D721Med (cell line): ENCODE measurements around the gene JARID2.

Source experiments
- DNase-seq: peaks from one replicate; pipeline ENCODE4 v3.0.0; 2011; ENCODE audit warnings: low spot score; ENCODE audit not compliant: insufficient read length
- FAIRE-seq: peaks from 2 replicates; lab custom pipeline; 2011; peaks lifted over from hg19 to GRCh38; lab: Jason Lieb, UNC
- CTCF ChIP-seq: IDR thresholded peaks from 2 replicates; pipeline ENCODE4 v1.5.1; 2012; ENCODE audit warnings: mild to moderate bottlenecking, control low read depth; ENCODE audit not compliant: insufficient read depth; ENCODE audit errors: missing control alignments

Gene JARID2

DNA sequence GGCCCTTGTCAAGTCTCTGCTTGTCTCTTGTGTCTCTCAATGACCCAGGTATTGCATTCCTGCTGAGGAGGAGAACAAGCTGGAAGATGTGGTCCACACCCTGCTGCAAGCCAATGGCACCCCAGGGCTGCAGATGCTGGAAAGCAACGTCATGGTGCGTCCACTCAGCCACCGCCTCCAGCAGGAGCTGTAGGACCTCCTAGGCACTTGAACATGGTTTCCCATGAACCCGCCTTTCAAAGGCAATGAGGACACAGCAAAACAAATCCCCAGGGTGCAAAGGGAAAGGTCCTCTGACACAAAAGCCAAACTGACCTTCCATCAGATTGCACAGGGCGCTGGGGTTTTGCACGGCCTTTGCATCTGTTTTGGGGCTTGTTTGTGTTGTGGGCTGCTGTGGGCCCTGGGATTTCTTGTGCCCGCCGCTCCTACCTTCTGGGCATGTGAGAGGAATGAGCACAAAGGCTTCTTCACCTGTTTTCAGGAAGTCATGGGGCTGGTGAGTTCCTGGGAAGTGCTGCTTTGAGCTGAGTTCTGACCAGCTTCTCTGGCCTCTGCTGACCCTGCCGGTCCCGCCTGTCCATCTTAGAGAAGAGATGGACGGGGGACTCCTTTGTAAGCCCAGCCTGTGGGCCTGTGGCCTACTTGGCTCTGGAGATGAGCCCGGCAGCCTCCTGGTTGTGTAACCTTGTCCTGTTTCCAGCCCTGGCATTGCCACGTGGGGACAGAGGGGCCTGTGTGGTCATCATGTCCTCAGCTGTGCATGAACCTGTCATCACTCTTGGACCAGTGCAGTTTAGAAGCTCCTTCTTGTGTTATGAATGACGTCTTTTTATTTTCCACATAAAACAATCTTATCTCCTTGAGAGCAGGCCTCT is 265.6 kb downstream of the JARID2 start:
- no peak for TF ChIP-seq CTCF
- no peak for FAIRE-seq
- DNase-seq: no peak

- no peak for DNase-seq
- no peak for FAIRE-seq
- no peak for TF ChIP-seq CTCF
Observed at GRCh38 chr6:15512126-15512525, 266.3 kb downstream of the JARID2 start.

GRCh38 chr6:15512721-15513120 is 266.9 kb downstream of the JARID2 start:
- no peak for FAIRE-seq
- DNase-seq: no peak
- TF ChIP-seq CTCF: no peak

GRCh38 chr6:15513131-15513771 is 267.4 kb downstream of the JARID2 start:
- no peak for DNase-seq
- no peak for FAIRE-seq
- TF ChIP-seq CTCF: no peak

DNA sequence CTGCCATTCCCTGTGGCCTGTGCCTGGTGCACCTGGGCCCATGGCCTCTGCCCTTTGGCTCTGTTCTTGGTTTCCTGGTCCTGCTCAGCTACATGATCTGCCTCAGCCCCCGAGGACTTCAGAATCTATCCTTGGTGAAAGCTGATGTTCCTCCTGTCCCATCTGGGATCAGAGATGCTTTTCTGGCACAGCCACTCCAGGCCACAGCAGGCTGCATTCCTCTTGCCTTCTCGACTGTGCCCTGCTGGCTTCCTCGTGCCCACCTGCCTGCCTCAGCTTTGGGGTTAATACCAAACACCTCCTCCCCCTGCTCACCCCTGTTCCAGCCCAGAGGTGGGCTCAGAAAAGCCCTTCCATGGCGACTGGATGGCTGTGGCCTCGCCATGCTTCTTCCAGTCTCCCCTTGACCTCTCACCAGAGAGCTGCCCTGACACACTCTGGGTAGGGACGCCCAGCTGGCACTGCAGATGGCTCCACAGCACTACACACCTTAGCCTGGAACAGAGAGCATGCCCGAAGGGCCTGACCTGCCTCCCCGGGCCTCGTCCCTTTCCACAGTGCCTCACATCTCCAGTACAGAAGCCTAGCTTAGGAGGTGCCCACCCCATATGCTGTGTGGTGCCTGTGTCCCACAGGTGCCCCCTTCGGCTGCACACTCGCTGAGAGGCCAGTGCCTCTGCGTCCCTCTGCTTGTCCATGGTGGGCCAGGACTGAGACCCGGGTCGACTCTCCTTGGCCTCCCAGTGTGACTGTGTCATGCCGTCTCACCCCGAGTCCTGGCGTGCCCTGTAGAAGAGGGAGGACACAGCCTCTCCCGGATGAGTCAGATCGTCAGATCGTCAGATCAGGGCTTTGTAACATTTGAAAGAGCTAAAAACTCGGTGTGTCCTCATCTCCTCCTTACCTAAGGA is 268.2 kb downstream of the JARID2 start:
- FAIRE-seq (no peak), DNase-seq (no peak)
- no peak for TF ChIP-seq CTCF

GRCh38 chr6:15515226-15515625 is 269.4 kb downstream of the JARID2 start:
- no peak for FAIRE-seq
- no peak for DNase-seq
- TF ChIP-seq CTCF: no peak
